Smooth muscle cell of trachea (primary cell): ENCODE data around the gene MLXIP. TPM values are rescaled to one million over a fixed set of nuclear protein-coding genes. Genes with fewer than 3 reads are reported as not detected.

Experiments
- total RNA-seq: library from RNA; depleted of rRNA; stranded (reverse); fragments of >200 nt; gene quantifications from 2 replicates; pipeline ENCODE4 v1.2.1, GENCODE V29; 2014

Gene MLXIP
- total RNA-seq: 10.9 and 15.2 TPM in 2 replicates

DNA sequence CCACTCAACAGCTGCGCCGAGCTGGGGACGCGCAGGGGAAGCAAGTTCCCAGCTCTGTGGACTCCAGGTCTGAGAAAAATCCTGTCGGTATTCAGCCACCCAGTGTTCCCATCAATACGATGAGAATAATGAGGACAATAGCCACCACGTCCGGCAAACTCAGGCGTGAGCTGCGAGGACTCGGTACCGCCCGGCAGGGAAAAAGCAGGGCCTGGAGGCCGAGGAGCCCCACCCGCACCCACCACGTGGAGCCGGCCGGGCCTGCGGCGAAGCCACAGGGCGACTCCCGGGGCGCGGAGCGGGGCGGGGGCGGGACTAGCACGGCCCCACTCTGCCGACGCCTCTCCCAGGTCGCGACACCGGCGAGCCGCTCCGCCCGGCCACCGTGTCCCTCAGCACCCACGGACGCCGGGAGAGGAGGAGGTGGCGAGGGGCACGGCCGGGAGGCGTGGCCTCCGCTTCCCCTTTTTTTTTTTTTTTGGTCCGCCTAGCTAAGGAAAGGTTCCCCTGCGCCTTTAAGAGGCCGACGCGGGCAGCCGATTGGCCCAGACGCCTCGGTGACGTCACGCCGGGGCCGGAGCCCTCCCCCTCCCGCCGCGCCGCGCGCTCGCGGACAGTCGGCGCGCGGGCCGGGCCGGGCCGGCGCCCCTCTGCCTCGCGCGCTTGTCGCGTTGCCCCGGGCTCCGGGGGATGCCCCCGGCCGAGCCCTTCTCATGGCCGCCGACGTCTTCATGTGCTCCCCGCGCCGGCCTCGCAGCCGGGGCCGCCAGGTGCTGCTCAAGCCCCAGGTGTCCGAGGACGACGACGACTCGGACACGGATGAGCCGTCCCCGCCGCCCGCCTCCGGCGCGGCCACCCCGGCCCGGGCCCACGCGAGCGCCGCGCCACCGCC lies at the start of gene MLXIP:
Gene MLXIP, plus strand, starts transcription at position 616 of the 892 bp plus-strand sequence. Its CDS starts 98 bp downstream, at position 714.

GRCh38 chr12:122174155-122174845 lies 95.7 kb downstream of the MLXIP start, which contains the start of gene IL31:
Gene IL31 (minus strand): TSS chr12:122174221. CDS start chr12:122174172, 49 bp downstream.

GRCh38 chr12:122182887-122183587 lies 104.5 kb downstream of the MLXIP start, which contains the start of gene LRRC43:
Gene LRRC43 (plus strand): TSS chr12:122183123. CDS start chr12:122183145, 22 bp downstream.

Other genes starting within 250 kb of the MLXIP start
- 0.66 and 1.3 TPM in 2 replicates for gene HPD, start 219.9 kb upstream of the MLXIP start, total RNA-seq
- gene PSMD9, start 190.0 kb upstream of the MLXIP start, total RNA-seq: 94.4 and 139 TPM in 2 replicates
- 1.6 and 4.8 TPM in 2 replicates for gene CFAP251, start 160.2 kb upstream of the MLXIP start, total RNA-seq
- gene BCL7A, start 56.9 kb upstream of the MLXIP start, total RNA-seq: 4.5 and 5.3 TPM in 2 replicates
- gene IL31, start 95.5 kb downstream of the MLXIP start, total RNA-seq: not detected in 2 replicates
- gene LRRC43, start 104.4 kb downstream of the MLXIP start, total RNA-seq: 1.0 and 3.3 TPM in 2 replicates
- 0.33 TPM in 1 of 2 replicates, not detected in the other for gene B3GNT4, start 125.0 kb downstream of the MLXIP start, total RNA-seq
- gene DIABLO, start 147.3 kb downstream of the MLXIP start, total RNA-seq: 79.4 and 83.3 TPM in 2 replicates
- gene VPS33A, start 187.7 kb downstream of the MLXIP start, total RNA-seq: 24.8 and 26.8 TPM in 2 replicates